HG02943 (cell line): ENCODE results near the gene LRP8.

Experiments used
- ATAC-seq: cut with Tn5 transposase; IDR thresholded peaks from one replicate; pipeline ENCODE4 v1.9.1; 2021; ENCODE audit warnings: mild to moderate bottlenecking, low read depth, moderate library complexity; ENCODE audit not compliant: unreplicated experiment

The LRP8 gene

DNA sequence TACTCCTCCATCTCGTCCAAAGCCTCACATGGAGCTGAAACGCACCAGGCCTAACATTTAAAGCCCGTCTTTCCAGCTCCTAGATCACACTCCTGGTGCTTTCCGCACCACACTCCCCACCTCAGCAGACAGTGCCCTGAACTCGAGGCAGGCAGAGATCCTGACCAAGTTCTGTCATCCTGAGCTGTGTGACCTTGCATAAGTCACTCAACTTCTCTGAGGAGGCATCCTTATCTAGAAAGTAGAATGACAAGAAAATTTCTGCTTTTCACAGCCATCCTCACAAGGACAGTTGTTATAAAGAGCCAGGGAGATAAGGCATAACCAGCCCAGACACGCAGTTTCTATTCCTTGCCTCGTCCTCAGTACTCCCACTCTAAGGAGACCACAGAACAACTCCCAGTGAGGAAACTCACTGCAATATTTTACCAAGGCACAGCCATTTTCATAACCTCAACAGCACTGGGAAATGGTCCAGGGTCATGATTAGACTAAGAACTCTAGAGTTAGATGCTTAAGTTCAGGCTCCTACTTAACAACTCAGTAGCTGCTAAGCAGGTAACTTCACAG is 3.1 kb downstream of the LRP8 start:
- no peak for ATAC-seq

DNA sequence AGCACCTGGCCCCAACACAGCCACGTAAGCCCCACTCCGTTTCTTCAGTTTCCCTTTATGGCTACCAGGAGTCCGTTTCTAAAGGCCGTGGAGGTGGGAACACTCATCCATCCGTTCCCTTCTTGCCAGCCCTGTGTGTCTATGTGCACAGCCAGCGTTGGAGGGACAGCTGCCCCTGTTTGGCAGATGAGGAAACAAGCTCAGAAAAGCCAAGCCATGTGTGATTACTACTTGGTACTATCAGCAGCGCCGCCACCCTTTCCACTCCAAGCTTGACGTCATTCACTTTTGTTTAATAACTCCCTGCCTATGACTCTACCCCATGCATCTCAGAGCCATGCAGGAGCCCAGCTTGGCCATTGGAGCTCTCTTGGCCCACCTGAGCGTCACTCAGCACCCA is 3.5 kb downstream of the LRP8 start:
- ATAC-seq = no peak

GRCh38 chr1:53323316-53323715 is 4.6 kb downstream of the LRP8 start:
- no peak for ATAC-seq

GRCh38 chr1:53321776-53322602 is 5.9 kb downstream of the LRP8 start:
- no peak for ATAC-seq

GRCh38 chr1:53321366-53321765 is 6.5 kb downstream of the LRP8 start:
- no peak for ATAC-seq

DNA sequence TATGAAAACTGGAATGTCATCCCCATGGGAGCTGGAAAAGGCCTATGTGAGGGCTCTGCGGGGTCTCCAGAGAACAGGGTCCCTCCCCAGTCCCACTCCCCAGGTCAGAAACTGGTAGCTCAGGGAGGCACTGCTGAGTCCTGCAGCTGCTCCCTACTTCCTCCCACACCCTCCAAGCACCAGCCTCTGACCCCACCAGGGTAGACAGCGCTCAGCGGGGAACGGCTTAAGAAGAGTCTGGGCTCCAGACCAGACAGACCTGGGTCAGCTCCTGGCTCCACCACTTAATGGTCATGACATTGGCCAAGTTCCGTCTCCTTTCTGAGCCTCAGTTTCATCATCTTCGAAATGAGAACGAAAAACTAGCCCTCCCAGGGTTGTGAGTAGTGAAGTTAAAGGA is 7.2 kb downstream of the LRP8 start:
- ATAC-seq = no peak

- no peak for ATAC-seq
Observed at GRCh38 chr1:53319296-53320101, 8.4 kb downstream of the LRP8 start.

- ATAC-seq = no peak
Observed at GRCh38 chr1:53317646-53318539, 10.0 kb downstream of the LRP8 start.

- ATAC-seq = no peak
Observed at GRCh38 chr1:53316766-53317581, 10.9 kb downstream of the LRP8 start.

DNA sequence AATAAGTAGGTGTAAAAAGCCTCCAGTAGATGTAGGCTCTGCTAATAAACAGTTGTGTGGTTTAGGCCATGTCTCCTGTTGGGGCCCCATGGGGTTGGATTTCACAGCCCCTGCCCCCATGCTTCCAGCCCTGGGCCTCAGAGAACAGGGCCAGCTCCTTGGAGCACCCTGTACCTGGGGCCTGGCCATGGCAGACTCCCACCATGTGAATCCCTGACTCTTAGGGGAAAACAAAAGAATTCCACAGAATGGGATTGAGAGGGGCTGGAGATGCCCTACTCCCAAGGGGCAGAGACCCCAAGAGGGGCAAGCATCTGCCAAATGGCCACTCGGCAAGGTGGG is 11.5 kb downstream of the LRP8 start:
- no peak for ATAC-seq

DNA sequence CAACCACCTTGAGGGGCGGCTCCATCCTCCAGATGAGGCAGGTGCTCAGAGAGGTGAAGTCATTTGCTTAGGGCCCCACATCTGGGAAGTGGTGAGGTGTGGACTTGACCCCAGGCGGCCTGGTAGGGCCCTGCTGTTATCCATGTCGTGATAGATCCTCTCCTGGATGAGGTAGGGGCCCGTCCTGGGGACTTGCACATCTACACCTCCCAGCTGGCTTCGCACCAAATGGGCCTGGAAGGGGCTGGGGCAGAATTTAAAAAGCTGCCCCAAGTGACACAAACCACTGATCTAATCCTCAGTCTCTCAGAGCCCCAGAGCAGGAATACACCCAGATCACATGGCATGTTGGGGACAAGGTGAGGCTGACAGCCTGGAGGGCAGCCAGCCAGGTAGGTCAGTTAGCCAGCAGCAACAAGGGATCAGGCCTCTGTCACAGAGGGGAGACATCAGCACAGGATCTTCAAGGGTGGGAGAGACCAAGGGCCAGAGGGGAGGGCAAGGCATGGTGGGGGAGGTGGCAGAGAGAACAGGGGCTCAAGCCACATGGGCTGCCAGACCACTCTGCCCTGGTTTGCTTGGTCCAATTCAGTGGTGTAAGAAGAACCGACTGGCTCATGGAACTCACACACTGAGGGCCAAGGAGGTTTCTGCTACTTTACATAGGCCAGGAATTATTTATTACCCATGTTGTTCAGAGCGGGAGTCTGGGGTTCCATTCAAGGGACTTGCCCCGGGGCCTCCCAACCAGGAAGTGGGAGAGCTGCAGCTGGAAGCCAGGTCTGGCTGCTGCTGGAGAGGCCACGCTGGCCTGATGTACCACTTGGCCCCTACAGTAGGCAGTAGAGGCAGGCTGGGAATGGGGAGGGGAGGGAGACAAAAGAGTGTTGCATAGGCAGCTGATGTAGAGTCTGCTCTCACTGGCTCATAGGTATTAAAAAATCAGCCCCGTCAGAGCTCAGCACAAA is 12.1 kb downstream of the LRP8 start:
- ATAC-seq = no peak

DNA sequence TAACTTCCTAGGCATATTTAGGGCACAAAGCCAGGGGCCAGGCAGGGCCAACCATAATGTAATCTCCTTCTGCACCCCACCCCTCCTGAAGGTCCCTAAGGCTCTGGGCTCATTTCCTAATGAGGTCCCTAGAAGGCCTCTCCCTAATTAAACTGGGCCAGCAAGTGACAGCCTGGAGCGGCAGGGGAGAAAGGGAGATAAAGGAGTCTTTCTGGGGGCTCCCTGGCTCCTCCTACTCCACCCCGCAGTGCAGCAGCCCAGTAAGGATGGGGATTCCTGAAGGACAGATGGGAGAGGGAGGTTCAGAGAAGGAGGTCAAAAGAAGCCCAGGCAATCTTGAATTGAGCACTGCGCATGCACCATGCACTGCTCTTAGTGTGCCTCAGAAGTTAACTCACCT is 12.8 kb downstream of the LRP8 start:
- no peak for ATAC-seq

- no peak for ATAC-seq
Observed at GRCh38 chr1:53314606-53315005, 13.3 kb downstream of the LRP8 start.

DNA sequence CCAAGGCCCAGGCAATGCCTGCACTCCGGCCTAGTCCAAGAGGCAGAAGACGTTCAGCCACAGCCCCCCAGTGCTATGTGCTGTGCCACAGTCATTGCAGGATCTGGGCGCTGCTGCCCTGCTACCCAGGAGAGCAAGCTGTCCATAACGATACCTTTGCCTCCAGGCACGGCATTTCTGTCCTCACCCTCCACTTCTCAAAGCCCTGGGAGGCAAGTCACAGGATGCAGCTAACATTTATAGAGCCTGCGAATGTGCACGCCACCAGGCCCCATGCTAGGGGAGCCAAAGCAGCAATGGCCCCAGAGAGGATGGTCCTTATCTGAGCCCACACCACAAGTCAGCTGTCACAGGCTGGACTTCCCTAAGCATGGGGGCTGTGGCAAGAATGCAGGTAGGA is 13.8 kb downstream of the LRP8 start:
- ATAC-seq = no peak

DNA sequence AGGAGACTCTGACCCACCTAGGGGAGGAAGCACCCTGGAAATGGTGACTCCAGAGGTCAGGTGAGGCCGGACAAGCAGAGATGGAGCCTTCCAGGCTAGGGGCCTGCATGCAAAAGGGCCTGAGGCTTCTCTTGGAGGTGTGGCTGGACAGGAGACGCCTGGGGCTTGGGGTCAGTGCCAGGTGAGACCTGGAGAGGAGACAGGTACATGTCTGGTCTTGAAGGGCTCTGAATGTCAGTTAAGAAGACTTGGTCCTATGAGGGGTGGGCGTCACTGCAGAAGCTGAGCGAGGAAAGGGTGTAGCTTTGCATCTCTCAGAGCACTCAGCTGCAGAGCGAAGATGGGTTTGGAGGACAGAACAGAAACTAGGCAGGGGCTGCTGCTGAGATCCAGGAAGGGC is 14.3 kb downstream of the LRP8 start:
- no peak for ATAC-seq

DNA sequence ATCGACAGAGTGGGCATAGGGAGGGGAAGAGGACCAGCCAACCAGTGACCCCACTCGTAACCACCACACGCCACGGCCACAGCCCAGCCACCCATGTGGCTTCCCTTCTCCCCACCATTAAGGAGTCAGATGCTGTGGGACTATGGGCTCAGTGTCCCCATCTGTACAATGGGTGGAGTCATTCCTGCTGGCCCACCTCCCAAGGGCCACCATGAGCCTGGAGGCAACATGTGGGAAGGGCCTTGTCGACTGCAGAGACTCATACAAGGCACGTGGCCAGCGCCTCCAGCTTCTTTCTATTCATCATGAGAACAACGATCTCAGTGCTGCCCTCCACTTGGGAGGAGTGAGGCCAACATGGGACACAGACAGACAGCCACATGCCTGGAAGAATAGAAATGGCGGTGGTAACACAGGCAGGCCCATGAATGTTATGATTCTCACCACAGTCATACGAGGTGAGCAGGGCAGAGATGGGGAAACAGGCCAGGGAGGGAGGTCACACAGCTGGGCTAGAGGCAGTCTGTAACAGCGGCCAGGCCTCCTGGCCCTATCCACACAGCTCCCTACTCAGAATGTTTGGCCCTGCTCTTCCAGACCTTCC is 16.1 kb downstream of the LRP8 start:
- no peak for ATAC-seq

DNA sequence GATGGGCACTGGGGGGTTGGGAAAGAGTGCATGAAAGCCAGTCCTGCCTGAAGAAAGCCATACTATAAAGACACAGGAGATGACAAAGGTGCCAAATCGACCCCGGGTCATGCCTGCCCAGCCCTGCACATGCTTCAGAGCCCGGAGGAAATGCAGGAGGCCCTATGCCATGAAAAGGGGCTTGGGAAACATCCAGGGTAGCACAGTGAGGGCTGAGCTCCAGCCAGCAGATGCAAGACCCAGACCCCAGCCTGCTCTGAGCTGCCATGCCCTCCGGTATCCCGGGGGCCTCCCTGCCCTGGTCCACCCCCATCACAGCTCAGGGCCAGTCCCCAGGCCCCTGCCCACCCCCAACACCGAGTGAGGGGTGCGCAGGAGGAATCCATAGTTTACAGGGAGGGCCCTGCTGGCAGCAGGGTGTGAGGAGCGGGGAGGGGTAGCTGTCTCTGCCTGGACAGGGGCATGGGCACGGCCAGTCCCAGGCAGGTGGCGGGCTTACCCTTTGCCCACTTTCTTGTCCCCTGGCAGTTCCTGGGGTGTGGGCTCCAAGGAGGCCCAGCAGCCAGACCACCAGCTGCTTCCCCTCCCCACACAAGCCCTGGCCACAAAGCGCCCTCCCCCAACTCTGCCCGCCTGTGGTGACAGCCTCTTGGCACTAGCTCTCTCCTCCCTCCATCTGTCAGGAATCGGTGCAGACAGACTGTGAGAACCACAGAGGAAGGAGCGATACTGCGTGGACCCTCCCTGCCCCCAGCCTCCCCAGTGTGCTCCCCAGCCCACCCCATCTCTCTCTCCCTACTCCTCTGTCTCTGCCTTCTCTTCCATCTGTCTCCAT is 16.8 kb downstream of the LRP8 start:
- ATAC-seq = no peak
